Measurements from ENCODE around the gene KCNQ2.
"Not testable (repeated sequence)": the region's sequence is repeated elsewhere in the genome, so short reads cannot be mapped to it uniquely, and the experiment has no call there.

The KCNQ2 gene

DNA sequence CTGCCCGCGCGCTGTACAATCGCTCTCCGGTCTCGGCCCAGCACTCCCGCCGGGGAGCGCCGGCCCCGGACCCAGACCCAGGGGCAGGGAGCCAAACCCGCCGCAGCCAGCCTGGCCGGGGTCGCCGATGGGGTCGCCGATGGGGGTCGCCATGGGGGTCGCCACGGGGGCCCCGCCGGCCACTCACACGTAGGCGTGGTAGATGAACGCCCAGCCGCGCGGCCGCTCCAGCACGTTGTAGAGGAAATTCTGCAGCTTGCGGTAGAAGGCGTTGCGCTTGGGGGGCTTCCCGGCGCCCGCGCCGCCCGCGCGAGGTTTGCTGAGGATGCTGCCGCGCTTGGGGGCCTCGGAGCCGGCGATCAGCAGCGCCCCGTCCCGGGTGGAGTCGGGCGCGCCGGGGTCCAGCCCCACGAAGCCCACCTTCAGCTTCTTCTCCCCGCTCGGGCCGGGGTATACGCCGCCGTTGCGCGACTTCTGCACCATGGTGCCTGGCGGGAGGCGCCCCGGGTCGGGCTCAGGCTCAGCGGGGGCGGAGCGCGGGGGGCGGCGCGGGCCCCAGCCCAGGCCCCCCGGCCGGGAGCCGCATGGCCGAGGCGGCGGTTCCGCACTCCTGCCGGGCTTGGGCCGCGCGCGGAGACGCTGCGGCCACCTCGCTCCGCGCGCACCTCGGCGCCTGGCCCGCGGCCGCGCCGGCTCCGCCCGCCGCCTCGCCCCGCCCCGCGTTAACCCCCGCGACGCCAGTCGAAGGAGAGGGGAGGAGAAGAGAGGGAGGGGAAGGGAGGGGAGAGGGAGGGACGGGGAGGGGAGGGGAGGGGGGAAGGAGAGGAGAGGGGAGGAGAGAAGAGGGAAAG lies at the start of gene KCNQ2:
Gene KCNQ2, minus strand, starts transcription at position 675 of the 851 bp plus-strand sequence. Its CDS starts 192 bp downstream, at position 483.
- no peak for DNase-seq

DNA sequence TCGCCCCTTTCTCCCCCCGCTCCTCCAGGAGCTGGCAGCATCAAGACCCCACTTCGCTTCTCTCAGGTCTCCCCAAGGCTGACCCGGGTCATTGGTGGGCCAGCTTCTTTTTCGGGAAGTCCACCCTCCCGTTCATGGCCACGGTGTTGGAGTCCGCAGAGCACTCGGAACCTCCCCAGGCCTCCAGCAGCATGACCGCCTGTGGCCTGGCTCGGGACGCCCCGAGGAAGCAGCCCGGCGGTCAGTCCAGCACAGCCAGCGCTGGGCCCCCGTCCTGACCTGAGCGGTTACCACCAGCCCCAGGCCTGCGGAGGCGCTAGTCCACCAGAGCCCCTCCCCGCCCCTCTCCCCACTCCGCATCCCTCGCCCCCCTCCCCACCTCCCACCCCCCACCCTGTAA lies 49.1 kb upstream of the KCNQ2 start:
- DNase-seq = peak; percentile 46

DNA sequence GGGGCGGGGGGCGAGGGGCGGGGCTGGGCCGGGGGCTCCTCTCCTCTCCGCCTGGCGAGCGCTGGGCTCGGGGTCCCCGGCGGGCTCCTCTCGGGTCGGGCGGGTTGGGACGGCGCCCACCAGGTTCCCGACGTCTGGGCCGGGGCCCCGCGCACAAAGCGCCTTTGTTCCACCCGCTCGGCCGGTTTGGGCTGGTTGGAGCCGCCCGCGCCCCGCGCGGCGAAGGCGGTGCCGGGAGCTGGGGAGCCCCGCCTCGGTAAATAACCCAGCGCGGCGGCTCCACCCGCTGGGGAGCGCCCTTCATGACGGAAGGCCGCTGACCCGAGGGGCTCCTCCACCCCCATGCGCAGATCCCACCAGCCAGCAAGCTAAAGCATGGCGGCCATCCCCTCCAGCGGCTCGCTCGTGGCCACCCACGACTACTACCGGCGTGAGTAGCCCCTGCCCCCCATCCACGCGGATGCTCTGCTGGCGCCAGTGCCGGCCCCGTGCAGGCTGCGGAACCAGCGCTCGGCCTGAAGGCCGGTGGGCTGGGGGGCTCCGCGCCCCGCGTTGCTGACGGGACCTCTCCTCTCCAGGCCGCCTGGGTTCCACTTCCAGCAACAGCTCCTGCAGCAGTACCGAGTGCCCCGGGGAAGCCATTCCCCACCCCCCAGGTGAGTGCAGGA lies 48.6 kb upstream of the KCNQ2 start:
- peak; percentile 84 for DNase-seq

DNA sequence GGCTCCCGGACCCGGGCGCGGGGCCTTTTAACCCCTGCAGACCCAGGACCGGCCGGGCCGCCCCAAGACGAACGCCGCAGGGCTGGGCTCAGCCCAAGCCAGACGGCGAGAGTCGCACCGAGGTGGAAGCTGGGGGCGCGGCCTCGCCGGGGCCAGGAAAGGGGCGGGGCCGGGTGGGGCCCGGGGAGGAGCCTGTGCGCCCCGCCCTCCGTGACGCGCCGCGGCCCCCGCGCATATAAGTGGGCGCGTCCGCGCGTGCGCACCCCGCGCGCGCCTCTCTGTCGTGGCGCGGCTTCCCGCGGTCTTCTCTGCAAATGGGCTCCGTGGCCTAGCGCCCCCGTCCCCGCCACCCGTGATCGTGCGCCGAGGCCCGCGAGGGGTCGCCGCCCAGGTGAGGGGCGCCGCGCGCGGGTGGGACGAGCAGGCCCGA lies 48.1 kb upstream of the KCNQ2 start, which contains the start of gene PPDPF:
Gene PPDPF, plus strand, starts transcription at position 262 of the 430 bp plus-strand sequence. CDS start 544 bp downstream, outside the sequence.
- DNase-seq = peak; percentile 92

DNA sequence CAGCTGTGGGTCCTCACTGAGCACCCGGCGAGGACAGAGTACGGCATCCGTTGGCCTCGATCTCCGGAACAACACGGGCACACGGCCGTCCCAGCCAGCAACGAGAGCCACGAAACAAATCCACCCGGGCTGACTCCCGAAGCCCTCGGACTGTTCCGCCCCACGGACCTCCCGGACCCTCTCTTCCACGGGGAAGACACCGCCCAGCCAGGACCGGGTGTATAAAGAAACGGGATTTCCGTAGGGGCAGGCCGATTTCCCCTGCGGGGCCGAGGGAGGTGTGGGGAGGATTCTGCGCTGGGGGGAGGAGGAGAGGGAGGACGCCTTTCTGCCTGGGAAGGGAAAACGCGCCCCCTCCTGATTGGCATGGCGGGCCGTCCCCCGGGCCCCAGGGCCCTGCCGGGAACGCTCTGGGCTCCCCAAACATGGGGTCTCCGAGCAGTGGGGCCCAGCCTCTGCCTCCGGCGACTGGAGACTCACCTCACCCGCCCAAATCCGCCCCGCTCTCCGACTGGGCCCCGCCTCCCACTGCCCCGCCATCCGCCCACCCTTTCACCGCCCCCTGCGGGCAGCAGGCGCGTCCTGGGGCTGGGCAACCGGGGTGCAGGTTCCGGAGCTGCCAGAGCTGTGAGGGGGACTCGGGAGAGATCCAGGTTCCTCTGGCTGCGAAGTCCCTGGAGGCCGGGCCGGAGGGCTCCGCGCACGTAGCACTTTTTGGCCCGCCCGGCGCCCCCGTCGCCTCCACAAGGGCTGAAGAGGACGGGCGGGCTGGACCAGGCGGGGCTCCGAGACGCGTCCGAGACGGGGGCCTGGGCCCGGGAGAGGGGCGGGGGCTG lies 47.4 kb upstream of the KCNQ2 start:
- DNase-seq = peak; percentile 85

DNA sequence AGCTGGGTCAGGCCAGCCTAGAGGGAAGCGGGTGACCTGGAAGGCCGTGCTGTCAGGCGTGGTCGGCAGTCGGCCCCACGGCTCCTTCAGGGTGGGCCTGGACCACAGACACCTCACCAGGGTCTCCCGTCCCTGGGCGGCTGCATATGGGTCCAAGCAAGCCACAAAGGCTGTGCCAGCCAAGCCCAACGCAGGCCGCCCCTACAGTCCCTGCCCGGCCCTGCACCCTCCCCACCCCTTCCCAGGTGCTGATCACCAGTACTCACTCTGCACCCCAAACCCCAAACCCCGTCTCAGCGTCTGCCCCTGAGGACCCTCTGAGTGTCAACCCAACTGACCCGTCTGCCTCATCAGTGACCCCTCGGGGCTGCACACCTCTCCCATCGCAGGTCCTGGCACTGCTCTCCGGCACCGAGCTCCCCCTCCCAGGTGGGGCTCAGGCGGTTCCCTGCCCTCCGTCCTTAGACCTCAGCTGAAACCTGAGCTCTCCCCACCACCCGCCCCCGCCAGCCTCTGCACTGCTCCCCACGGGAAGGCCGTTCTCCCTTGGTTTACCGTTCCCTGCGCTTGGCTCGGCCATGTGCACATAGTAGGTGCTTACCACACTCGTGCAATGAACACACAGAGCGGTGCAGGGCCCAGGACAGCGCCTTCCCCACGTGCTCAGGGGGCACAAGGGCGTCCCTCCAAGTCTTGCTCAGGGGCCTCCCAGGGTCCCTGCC lies 46.7 kb upstream of the KCNQ2 start:
- peak; percentile 36 for DNase-seq

DNA sequence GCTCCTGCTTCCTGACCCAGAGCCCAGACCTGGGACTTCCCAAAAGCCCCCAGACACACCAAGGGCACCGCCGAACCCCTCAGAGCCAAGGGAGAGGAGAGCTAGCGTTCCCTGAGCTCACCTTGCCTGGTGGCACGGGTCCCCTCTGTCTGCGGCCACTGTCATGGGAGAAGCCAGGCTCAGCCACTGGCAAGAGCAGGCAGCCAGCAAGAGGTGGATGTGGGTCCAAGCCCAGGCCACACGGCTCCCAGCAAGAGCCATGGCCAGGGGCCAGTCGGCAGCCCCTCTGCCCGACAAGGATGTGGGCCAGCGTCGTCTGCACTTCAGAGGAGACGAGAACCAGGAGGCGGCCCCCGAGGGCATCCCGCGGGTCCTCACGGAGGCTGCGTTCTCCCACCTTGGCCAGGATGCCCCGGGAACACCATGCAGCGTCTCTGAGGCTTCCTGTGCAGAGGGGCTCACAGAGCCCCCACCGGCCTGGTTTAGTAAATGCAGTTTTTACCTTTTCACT lies 46.0 kb upstream of the KCNQ2 start:
- peak; percentile 44 for DNase-seq

DNA sequence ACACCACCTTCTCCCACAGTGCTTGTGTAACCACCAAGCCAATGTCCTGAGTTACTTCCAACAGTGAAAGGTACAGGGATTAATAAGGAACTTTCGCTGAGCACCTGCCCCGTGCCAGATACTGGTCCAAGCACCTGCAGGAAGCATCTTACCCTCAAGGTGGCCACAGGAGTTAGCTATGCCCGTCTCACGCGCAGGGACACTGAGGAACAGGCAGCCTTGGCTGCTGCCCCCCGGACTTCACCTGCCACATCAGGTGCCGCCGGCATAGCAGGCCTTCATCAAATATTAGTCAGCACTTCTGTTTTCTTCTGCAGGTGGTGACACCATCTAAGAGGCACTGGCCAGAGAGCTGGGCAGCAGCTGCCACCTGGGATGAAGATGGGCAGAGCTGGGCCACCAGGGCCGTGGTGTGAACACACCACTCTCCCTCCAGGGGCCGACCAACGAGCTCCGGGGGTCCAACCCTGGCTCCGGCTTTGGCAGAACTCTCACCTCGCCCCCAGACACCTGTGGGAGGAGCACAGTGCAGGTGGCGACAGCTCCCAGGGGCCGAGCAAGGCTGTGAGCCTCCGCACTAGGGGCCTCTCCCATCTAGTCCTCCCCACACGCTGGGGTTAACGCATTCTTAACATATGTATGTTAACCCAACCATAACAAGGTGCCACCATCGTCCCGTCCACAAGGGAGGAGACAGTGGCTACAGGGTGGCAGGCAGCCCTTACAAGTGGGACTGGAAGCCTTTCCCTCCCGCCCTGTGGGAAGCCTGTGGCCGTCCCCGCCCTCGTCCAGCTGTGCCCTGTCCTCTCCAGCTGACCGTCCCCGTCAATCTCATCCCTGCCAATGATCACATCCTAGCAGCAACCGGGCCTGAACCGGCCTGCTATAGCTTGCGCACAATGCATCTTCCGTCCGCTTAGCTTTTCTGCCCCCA lies 45.2 kb upstream of the KCNQ2 start:
- DNase-seq = peak; percentile 43

DNA sequence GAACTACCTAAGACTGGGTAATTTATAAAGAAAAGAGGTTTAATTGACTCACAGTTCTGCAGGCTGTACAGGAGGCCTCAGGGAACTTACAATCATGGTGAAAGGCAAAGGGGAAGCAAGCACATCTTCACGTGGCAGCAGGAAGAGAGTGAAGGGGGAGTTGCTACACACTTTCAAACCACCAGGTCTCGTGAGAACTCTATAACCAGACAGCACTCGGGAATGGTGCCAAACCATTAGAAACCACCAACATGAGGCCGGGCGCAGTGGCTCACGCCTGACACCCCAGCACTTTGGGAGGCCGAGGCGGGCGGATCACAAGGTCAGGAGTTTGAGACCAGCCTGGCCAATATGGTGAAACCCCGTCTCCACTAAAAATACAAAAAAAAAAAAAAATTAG lies 42.1 kb upstream of the KCNQ2 start:
- not testable (repeated sequence) for DNase-seq

DNA sequence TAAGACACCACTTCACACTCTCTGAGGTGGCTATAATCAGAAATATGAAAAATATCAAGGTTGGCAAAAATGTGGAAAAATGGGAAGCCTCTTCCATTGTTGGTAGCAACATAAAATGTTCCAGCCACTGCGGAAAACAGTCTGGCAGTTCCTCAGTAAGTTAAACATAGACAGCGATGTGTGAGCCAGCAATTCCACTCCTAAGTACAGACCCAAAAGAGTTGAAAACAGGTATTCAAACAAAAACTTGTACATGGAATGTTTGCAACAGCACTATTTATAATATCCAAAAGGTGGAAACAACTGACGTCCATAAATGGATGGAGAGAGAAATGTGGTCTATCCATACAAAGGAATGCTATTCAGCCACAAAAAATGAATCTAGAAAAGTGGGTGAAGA lies 40.8 kb upstream of the KCNQ2 start:
- DNase-seq = no peak

DNA sequence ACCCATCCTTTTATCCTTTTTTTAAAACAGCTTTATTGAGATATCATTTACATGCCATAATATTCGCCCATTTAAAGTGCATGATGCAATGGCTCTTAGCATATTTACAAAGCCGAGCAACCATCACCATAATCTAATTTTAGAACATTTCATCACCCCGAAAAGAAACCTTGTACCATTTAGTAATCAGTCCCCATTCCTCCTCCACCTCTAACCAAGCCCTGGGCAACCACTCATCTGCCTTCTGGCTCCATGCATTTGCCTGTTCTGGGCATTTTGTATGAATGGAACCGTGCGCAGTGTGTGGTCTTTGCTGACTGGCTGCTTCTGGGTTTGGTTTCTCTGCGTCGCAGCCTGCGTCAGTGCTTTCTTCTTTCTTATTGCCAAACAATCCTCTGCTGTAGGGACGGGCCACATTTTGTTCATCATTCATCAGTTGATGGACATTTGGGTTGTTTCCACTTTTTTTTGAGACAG lies 36.7 kb upstream of the KCNQ2 start:
- DNase-seq = no peak

DNA sequence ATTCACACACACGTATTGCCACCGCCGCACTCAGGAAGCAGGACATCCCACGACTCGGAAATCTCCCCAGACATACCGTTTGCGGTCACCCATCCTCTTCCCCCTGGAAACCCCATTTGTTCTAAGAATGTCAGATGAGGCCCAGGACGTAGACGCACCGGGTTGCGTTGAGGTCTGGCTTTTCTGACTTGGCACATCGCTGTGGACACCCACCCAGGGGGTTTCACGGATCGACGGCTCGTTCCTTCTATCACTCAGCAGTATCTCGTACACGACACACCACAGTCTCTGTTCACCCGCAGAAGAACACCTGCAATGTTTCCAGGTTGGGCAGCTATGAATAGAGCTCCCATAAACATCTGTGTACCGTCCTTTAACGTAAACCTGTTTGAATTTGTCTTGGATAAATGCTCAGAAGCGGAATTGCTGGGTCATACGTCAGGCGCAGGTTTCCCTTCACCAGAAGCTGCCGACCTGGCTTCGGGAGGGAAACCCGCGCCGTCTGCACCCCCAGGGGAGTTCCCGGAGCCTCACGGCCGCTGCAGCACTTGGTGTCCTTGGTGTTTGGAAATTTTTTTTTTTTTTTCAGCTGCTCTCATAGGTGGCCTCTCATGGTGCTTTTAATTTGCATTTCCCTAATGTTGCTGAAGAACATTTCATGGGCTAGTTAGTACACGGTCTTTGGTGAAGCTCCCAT lies 35.8 kb upstream of the KCNQ2 start:
- no peak for DNase-seq

DNA sequence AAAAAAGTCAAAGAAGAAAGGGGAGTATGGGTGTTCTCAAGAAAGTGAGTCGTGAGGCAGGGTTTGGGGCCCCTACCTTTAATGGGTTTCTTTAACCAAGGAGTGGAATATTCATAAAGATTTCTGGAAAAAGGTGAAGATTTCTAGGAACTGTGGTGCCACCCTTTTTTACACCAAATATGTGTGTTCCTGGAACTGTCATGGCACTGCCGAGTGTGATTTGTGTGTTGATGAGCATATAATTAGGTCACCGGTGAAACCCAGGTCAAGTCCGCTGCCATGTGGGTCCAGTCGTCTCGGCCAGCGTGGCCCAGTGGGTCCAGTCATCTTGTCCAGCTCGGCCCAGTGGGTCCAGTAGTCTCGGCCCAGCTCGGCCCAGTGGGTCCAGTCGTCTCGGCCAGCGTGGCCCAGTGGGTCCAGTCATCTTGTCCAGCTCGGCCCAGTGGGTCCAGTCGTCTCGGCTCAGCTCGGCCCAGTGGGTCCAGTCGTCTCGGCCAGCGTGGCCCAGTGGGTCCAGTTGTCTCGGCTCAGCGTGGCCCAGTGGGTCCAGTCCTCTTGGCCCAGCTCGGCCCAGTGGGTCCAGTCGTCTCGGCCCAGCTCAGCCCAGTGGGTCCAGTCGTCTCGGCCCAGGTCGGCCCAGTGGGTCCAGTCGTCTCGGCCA lies 34.8 kb upstream of the KCNQ2 start:
- no peak for DNase-seq

DNA sequence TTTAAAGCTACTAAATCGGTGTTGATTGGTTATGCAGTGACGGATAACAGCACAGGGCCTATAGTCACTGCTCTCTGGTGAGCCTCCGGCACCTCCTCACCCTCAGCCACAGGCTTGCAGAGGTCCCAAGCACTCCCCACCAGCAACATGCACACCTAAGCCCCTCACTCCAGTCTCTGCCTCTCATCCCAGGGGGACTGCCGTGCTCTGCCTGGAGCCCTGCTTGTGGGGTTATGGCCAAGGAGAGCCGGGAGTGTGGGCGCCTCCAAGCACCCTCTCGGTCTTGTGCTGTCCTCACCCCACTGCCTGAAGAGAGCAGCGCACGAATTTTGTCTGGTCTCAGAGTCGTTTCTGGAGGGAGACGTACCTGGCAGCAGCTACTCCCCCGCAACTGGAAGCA lies 33.3 kb upstream of the KCNQ2 start:
- no peak for DNase-seq

DNA sequence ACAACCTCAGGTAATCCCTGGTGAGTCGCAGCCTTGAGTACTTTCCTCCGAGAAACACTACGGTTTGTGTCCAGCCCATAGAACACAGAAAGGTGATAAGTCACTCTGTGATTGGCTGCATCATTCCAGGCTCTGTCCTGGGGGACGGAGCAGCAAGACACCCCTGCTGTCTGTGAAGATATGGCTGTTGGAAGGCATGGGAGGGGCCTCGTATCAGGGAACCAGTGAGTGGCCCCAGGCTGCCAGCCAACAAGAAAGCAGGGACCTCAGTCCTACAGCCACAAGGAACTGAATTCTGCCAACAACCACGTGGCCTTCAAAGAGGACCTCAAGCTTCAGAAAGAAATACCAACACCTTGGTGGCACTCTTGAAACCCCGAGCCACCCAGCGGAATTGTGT lies 32.8 kb upstream of the KCNQ2 start:
- DNase-seq = no peak

DNA sequence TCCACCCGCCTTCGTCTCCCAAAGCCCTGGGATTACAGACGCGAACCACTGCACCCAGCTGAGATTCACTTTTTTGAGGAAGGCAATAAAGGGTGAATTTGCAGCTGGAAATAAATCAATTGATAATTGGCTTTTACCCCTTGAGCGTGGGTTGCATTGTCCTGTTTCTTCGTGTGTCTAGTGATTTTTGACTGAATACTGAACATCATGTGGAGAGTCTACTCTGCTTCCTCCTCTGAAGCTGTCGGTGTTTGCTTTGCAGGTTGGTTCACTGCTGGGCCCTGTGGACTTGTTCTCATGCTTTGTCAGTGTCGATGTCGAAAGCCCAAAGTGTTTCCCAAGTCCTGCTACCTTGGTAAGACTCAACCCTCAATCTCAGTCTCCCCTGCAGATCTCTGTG lies 32.2 kb upstream of the KCNQ2 start:
- DNase-seq = no peak

DNA sequence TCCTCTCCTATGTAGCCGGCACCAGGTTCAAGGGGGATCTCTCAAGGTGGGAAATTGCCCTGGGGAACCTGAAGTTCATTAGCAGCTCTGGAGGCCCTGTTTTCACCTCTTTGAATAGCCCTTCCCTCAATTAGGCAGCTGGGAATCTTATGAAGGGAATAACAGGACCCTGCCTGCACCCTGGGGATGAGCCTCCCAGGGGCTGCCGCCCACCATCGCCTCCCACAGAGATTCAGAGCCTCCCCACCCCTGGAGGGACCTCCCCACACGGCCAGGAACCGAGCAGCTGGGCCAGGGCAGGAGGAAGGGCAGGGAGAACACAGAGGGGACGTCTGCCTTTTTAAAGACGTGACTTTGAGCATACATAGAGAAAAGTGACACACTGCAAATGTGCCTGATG lies 31.1 kb upstream of the KCNQ2 start:
- no peak for DNase-seq

DNA sequence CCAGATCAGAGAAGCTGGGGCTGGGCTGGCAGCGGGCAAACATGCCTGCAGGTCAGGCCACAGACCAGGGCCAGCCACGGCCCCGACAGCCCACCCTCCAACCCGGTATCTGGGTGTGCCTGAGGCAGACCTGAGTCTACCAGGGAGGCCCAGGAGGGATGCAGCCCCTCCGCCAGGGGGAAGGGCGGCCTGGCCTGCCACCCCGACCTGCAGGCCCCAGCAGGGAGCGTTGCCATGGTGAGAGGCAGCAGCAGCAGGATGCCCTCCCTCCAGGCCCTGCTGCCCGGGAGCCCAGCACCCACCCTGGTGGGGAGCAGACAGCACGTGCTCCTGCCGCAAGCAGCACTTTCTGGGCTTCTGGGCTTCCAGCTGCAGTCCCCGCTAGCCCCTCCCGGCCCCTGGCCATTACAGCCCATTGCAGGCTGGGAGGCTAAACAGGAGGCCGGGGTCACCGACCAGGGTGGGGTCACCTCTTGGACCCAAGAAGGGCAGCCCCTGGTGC lies 30.3 kb upstream of the KCNQ2 start:
- DNase-seq = no peak

Data from right forelimb (tissue), 1 donor.